Measurements from ENCODE around the gene CASP5.

Gene CASP5

DNA sequence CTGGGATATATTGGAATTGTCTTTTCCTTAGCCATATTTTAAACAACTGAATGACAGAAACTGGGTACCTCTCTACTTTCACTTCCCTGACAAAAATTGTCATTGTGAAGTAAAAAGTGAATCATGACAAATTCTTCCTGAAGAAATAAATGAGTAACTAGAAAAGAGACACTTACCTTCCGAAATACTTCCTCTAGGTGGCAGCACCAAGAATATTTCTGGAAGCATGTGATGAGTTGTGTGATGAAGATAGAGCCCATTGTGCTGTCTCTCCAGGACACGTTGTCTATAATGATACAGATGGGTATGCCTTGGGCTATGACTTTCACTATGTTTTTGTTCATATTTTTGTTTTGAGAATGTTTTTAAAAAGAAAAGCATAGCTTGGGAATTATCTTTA lies 76.1 kb downstream of the CASP5 start:
- peak; percentile 71 for FAIRE-seq
- TF ChIP-seq POU2F2 (IDR thresholded peaks at IDR 0.05; ENCODE audit: low read depth, low read length) (no peak), POLR2AphosphoS5 (IDR thresholded peaks at IDR 0.05; ENCODE audit: low read depth, low read length) (no peak), POLR2A (IDR thresholded peaks at IDR 0.05; ENCODE audit: low read depth, low read length) (no peak), SPI1 (IDR thresholded peaks at IDR 0.05; ENCODE audit: low read depth, low read length) (no peak)

More for the DNA sequence above, 76.1 kb downstream of the CASP5 start:
- no peak for DNase-seq (ENCODE audit: insufficient read length, low spot score)

Measured in GM12891 (cell line).